ES-I3 (cell line): ENCODE measurements around the gene MTG2.

ENCODE experiments used
- H3K36me3 ChIP-seq: 2 replicates; pipeline ENCODE4 v1.6.1; 2013; ENCODE audit warnings: mild to moderate bottlenecking, low read length, control low read depth, moderate library complexity; ENCODE audit not compliant: insufficient read depth
- H3K4me1 ChIP-seq: 2 replicates; pipeline ENCODE4 v1.6.1; 2013; ENCODE audit warnings: mild to moderate bottlenecking, control low read depth, low read length; ENCODE audit not compliant: insufficient read depth
- H3K9ac ChIP-seq: 2 replicates; pipeline ENCODE4 v1.6.1; 2013; ENCODE audit warnings: low read depth, mild to moderate bottlenecking, low read length, moderate library complexity
- H3K9me3 ChIP-seq: 2 replicates; pipeline ENCODE4 v1.6.1; 2013; ENCODE audit warnings: mild to moderate bottlenecking, low read length, moderate library complexity; ENCODE audit not compliant: control insufficient read depth, insufficient read depth

Gene MTG2

GRCh38 chr20:62226707-62227590 is 44.1 kb downstream of the MTG2 start:
- no peak overlapping the region for H3K9ac ChIP-seq
- H3K9me3 ChIP-seq = no peaks in the 10 kb centered on the region
- H3K36me3 ChIP-seq = no peaks in the 10 kb centered on the region
- no peaks in the 10 kb centered on the region for H3K4me1 ChIP-seq

- Histone ChIP-seq H3K9me3 (no peaks in the 10 kb centered on the region), H3K36me3 (no peaks in the 10 kb centered on the region), H3K9ac (no peak overlapping the region), H3K4me1 (no peaks in the 10 kb centered on the region)
Measured at GRCh38 chr20:62227591-62227976, 44.8 kb downstream of the MTG2 start.

- Histone ChIP-seq H3K4me1 (no peaks in the 10 kb centered on the region), H3K9ac (no peak overlapping the region), H3K36me3 (no peaks in the 10 kb centered on the region), H3K9me3 (no peaks in the 10 kb centered on the region)
Measured at GRCh38 chr20:62227977-62228958, 45.4 kb downstream of the MTG2 start.

GRCh38 chr20:62228982-62229545 is 46.2 kb downstream of the MTG2 start:
- Histone ChIP-seq H3K36me3 (no peaks in the 10 kb centered on the region), H3K9ac (no peak overlapping the region), H3K4me1 (no peaks in the 10 kb centered on the region), H3K9me3 (no peaks in the 10 kb centered on the region)

GRCh38 chr20:62229667-62230066 is 46.8 kb downstream of the MTG2 start:
- Histone ChIP-seq H3K4me1 (no peaks in the 10 kb centered on the region), H3K9me3 (no peaks in the 10 kb centered on the region), H3K36me3 (no peaks in the 10 kb centered on the region), H3K9ac (no peak overlapping the region)

DNA sequence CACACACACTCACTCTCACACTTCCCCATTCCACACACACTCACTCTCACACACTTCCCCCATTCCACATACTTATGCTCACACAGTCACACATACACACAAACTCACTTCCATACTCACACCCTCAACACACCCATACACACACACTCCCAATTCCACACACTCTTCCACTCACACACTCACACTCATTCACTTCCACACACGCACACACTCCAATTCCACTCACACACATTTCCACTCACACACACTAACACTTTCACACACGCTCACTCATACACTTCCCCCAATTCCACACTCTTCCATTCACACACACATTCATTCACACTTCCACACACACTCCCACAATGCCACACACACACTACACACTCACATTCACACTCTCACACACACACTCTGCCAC is 47.4 kb downstream of the MTG2 start:
- Histone ChIP-seq H3K9me3 (no peaks in the 10 kb centered on the region), H3K9ac (no peak overlapping the region), H3K36me3 (no peaks in the 10 kb centered on the region), H3K4me1 (no peaks in the 10 kb centered on the region)

DNA sequence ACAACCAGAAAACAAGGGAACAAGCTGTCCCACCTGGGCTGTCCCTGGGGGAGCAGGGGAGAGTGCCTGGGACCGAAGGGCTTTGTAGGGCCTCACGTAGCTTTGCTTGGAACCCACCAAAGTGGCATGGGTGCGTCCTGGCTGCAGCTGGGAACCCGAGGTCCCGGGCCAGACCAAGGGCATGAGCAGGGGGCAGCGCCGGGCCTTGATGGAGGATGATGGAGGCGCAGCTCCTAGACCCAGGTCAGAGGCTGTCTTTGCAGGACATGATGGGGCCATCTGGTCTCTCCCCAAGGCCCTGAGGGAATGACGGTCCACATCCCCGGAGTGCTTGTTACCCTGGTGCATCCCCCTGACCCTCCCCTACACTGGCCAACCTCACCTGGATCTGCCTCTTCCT is 47.9 kb downstream of the MTG2 start:
- Histone ChIP-seq H3K9ac (no peak overlapping the region), H3K9me3 (no peaks in the 10 kb centered on the region), H3K36me3 (no peaks in the 10 kb centered on the region), H3K4me1 (no peaks in the 10 kb centered on the region)

DNA sequence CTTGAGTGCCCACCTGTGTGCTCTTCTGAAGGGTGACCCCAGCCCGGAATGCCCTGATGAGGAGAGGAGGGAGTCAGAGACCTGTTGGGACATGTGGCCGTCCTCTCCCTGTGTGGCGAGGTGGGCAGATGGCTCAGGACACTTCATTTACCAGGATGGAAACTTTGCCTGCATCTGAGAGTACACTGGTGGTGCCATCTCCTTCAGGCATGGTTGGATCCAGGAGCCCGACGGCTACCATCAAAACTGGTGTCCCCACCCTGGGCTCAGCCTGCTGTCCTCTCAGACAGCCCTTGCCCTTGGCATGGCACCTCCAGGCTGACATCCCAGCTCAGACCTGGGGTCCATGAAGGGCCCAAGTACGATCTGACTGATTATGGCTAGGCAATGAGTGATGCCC is 48.5 kb downstream of the MTG2 start:
- H3K9me3 ChIP-seq = no peaks in the 10 kb centered on the region
- H3K9ac ChIP-seq = no peak overlapping the region
- H3K4me1 ChIP-seq = no peaks in the 10 kb centered on the region; the same call in 1 of the 2 replicates
- H3K36me3 ChIP-seq = no peaks in the 10 kb centered on the region

GRCh38 chr20:62232194-62232593 is 49.4 kb downstream of the MTG2 start:
- Histone ChIP-seq H3K4me1 (no peaks in the 10 kb centered on the region; the same call in 1 of the 2 replicates), H3K9ac (no peak overlapping the region), H3K9me3 (no peaks in the 10 kb centered on the region), H3K36me3 (no peaks in the 10 kb centered on the region)

DNA sequence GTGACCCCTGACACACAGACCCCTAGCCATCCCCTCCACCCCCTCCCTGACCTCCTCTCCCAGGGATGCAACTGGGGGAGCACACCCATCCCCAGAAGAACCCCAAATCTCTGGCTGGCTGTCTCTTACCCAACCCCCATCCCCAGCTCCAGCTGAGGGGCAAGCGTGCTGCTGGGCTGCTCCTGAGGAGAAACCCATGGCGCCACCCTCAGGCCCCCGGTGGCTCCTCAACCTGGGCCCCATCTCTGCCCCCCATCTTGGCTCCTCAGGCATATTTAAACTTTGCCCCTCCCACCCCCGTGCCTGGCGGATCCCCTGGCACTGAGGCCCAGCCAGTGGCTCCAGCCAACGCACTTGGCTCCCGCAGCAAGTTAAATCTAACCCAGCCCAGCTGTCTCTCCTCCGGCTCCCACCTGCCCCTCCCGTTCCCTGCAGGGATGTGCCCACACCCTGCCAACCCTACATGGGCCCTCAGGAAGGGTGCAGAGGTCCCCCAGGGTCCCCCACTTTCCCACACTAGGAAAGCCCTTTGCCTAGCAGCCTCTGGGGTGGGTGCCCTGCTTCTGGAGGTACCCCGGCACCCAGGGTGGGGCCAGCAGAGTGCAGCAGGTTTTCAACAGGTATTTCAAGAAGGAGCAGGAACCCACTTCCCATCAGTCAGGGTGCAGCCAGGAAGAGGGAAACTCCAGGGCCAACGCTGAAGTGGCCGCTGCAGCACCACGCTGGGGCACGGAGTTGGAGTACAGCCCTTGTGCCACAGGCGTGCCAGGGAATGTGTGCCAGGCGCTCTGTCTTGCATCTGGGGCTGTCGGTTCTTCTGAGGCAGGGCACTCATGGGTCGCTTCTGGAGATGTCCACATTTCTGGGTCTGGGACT is 50.2 kb downstream of the MTG2 start:
- Histone ChIP-seq H3K9ac (no peak overlapping the region), H3K36me3 (no peaks in the 10 kb centered on the region), H3K4me1 (no peaks in the 10 kb centered on the region; the same call in 1 of the 2 replicates), H3K9me3 (no peaks in the 10 kb centered on the region)

- no peak overlapping the region for H3K9ac ChIP-seq
- no peaks in the 10 kb centered on the region for H3K9me3 ChIP-seq
- no peaks in the 10 kb centered on the region; the same call in 1 of the 2 replicates for H3K4me1 ChIP-seq
- H3K36me3 ChIP-seq = no peaks in the 10 kb centered on the region
Measured at GRCh38 chr20:62233684-62234083, 50.9 kb downstream of the MTG2 start.

GRCh38 chr20:62234339-62234738 is 51.5 kb downstream of the MTG2 start:
- no peak overlapping the region for H3K9ac ChIP-seq
- no peaks in the 10 kb centered on the region for H3K9me3 ChIP-seq
- H3K36me3 ChIP-seq = no peaks in the 10 kb centered on the region
- no peaks in the 10 kb centered on the region; the same call in 1 of the 2 replicates for H3K4me1 ChIP-seq

DNA sequence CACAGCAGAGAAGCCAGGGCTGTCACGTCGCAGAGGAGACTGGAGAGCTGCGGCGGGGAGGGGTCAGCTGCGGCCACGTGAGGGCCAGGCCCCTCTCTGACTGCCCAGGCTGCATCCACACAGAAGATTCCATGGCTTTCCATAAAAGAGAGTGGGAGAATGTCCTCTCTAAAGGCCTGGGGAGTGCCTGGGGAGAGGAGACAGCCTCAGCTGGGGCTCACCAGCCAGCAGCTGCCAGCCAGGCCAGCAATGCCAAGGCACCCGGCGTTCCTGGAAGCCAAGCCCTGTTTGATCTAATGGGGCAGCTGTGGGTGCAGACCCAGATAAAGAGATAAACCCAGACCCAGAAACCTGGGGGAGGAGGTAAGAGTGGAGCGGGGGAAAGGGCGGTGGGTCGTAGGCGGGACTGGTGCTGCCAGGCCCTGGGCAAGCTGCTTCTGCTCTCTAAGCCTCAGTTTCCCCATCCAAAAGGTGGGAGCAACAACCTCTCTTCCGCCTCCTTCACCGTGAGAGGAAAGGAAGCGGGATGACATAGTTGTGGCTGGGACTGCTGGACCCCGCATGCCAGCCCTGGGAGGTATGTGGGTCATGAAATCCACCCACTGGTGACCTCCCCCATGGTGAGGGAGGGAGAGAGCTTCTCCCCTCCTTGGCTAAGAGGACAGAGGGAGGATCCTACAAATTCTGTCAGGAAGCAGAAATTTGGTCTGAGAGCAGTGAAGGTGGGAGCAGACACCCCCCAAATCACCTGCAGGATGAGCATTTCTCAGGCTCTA is 52.4 kb downstream of the MTG2 start:
- H3K4me1 ChIP-seq = no peaks in the 10 kb centered on the region; the same call in 1 of the 2 replicates
- no peak overlapping the region for H3K9ac ChIP-seq
- H3K9me3 ChIP-seq = no peaks in the 10 kb centered on the region
- H3K36me3 ChIP-seq = no peaks in the 10 kb centered on the region
